DND-41 (cell line): ENCODE measurements around the gene SH3RF3.
"Not testable (repeated sequence)": the region's sequence is repeated elsewhere in the genome, so short reads cannot be mapped to it uniquely, and the experiment has no call there.

ENCODE experiments used
- ATAC-seq: fragments of 200-7000 bp; cut with Tn5 transposase; 3 replicates; pipeline ENCODE4 v1.9.1; 2021; ENCODE audit warnings: low read depth; ENCODE audit not compliant: insufficient read depth
- DNase-seq: peaks from one replicate; pipeline ENCODE4 v3.0.0-alpha.2; 2020
- H2AFZ ChIP-seq: 2 replicates; pipeline ENCODE4 v1.6.0; 2012; ENCODE audit warnings: low read depth, low read length
- H3K27ac ChIP-seq: 2 replicates; pipeline ENCODE4 v1.5.1; 2012; ENCODE audit warnings: low read length, inconsistent platforms
- H3K27me3 ChIP-seq: fragments of 200-600 bp; sonication (generic); 2 replicates; pipeline ENCODE4 v1.6.0; 2012; ENCODE audit warnings: low read length, mild to moderate bottlenecking, inconsistent platforms; ENCODE audit not compliant: insufficient read depth, poor library complexity
- H3K36me3 ChIP-seq: 2 replicates; pipeline ENCODE4 v1.5.1; 2012; ENCODE audit warnings: low read length, inconsistent platforms; ENCODE audit not compliant: insufficient read depth
- H3K4me1 ChIP-seq: 2 replicates; pipeline ENCODE4 v1.5.1; 2012; ENCODE audit warnings: mild to moderate bottlenecking, low read length; ENCODE audit not compliant: insufficient read depth
- H3K4me2 ChIP-seq: 2 replicates; pipeline ENCODE4 v1.6.0; 2012; ENCODE audit warnings: mild to moderate bottlenecking, moderate library complexity, low read length, inconsistent platforms; ENCODE audit not compliant: insufficient read depth
- H3K4me3 ChIP-seq, 2 experiments: fragments of 200-600 bp in 1 of 2; shearing (Covaris generic) in 1 of 2; 2 replicates each; pipeline ENCODE4 v1.5.1; 2012 to 2016; ENCODE audit warnings: inconsistent platforms in 2 of 2, low read length in 2 of 2, mild to moderate bottlenecking in 2 of 2, low read depth in 1 of 2, moderate library complexity in 1 of 2
- H3K79me2 ChIP-seq: 2 replicates; pipeline ENCODE4 v1.6.0; 2012; ENCODE audit warnings: low read length, inconsistent platforms; ENCODE audit not compliant: insufficient read depth
- H3K9ac ChIP-seq: 2 replicates; pipeline ENCODE4 v1.6.0; 2012; ENCODE audit warnings: low read depth, mild to moderate bottlenecking, inconsistent platforms, low read length, moderate library complexity
- H3K9me3 ChIP-seq: 2 replicates; pipeline ENCODE4 v1.5.1; 2012; ENCODE audit warnings: low read length, moderate library complexity, mild to moderate bottlenecking, inconsistent platforms; ENCODE audit not compliant: insufficient read depth, severe bottlenecking
- H4K20me1 ChIP-seq: 2 replicates; pipeline ENCODE4 v1.6.0; 2012; ENCODE audit warnings: low read length; ENCODE audit not compliant: insufficient read depth
- CTCF ChIP-seq: IDR thresholded peaks from 2 replicates; pipeline ENCODE4 v1.5.1; 2012; ENCODE audit warnings: borderline replicate concordance, low read length, moderate library complexity, mild to moderate bottlenecking; ENCODE audit not compliant: poor library complexity, severe bottlenecking; ENCODE audit errors: extremely low read depth
- EZH2 ChIP-seq: IDR thresholded peaks from 3 replicates; pipeline ENCODE4 v1.6.1; 2012; ENCODE audit warnings: borderline replicate concordance, low read depth, mild to moderate bottlenecking, moderate library complexity, low read length, inconsistent platforms; ENCODE audit not compliant: severe bottlenecking

Gene SH3RF3

GRCh38 chr2:109535217-109535946 lies 406.4 kb downstream of the SH3RF3 start:
- no peaks in the 10 kb centered on the region for H4K20me1 ChIP-seq
- no peak overlapping the region for H3K4me3 ChIP-seq
- no peak for DNase-seq
- H3K27ac ChIP-seq: no peak overlapping the region
- no peaks in the 10 kb centered on the region for H3K79me2 ChIP-seq
- H3K36me3 ChIP-seq: no peaks in the 10 kb centered on the region
- no peak overlapping the region for H3K4me2 ChIP-seq
- H2AFZ ChIP-seq: no peak overlapping the region
- TF ChIP-seq EZH2 (no peak), CTCF (no peak)
- H3K4me1 ChIP-seq: no peaks in the 10 kb centered on the region
- H3K9me3 ChIP-seq: no peaks in the 10 kb centered on the region
- H3K27me3 ChIP-seq: peaks cover 45% of the 10 kb centered on the region
- H3K9ac ChIP-seq: no peak overlapping the region
- no peak for ATAC-seq

GRCh38 chr2:109536556-109536955 lies 407.6 kb downstream of the SH3RF3 start:
- not testable (repeated sequence) for H3K27ac ChIP-seq, DNase-seq, H3K9ac ChIP-seq, ATAC-seq, H3K36me3 ChIP-seq, H3K4me3 ChIP-seq, H3K79me2 ChIP-seq, H4K20me1 ChIP-seq, H2AFZ ChIP-seq, H3K9me3 ChIP-seq, H3K4me1 ChIP-seq, H3K4me2 ChIP-seq
- peaks cover 36% of the 10 kb centered on the region for H3K27me3 ChIP-seq

- DNase-seq: no peak
- no peak overlapping the region for H3K27ac ChIP-seq
- no peak for ATAC-seq
Measured at GRCh38 chr2:109537565-109538222, 408.7 kb downstream of the SH3RF3 start.

More at GRCh38 chr2:109537565-109538222, 408.7 kb downstream of the SH3RF3 start:
- no peak overlapping the region for H3K4me3 ChIP-seq
- no peaks in the 10 kb centered on the region for H3K79me2 ChIP-seq
- H3K4me2 ChIP-seq: no peak overlapping the region
- H3K36me3 ChIP-seq: no peaks in the 10 kb centered on the region
- H3K9me3 ChIP-seq: no peaks in the 10 kb centered on the region
- H4K20me1 ChIP-seq: no peaks in the 10 kb centered on the region
- H3K27me3 ChIP-seq: peaks cover 35% of the 10 kb centered on the region
- TF ChIP-seq CTCF: no peak
- no peak for TF ChIP-seq EZH2
- H3K9ac ChIP-seq: no peak overlapping the region
- H3K4me1 ChIP-seq: no peaks in the 10 kb centered on the region
- H2AFZ ChIP-seq: no peak overlapping the region
